Lower lobe of right lung (tissue), 2 donors: Measurements from ENCODE around the gene STN1. TPM values are rescaled to one million over a fixed set of nuclear protein-coding genes. Genes with fewer than 3 reads are reported as not detected.

Experiments
- ATAC-seq, 2 donors: fragments of 200-7000 bp; cut with Tn5 transposase; one replicate each; pipeline ENCODE4 v1.9.1; 2020 to 2022; ENCODE audit warnings: mild to moderate bottlenecking in 2 of 2, moderate library complexity in 2 of 2
- DNase-seq: peaks from one replicate; pipeline ENCODE4 v3.0.0-alpha.2; 2020
- H3K27ac ChIP-seq: fragments of 200-600 bp; one replicate; pipeline ENCODE4 v1.8.0; 2022
- H3K27me3 ChIP-seq: fragments of 200-600 bp; one replicate; pipeline ENCODE4 v1.8.0; 2022; ENCODE audit warnings: low read depth
- H3K36me3 ChIP-seq: fragments of 200-600 bp; one replicate; pipeline ENCODE4 v1.8.0; 2022; ENCODE audit warnings: mild to moderate bottlenecking
- H3K4me1 ChIP-seq: fragments of 200-600 bp; one replicate; pipeline ENCODE4 v1.8.0; 2022
- H3K4me3 ChIP-seq: fragments of 200-600 bp; one replicate; pipeline ENCODE4 v1.8.0; 2022; ENCODE audit warnings: mild to moderate bottlenecking
- H3K9me3 ChIP-seq: fragments of 200-600 bp; one replicate; pipeline ENCODE4 v1.8.0; 2022
- CTCF ChIP-seq: fragments of 200-600 bp; IDR thresholded peaks from one replicate; pipeline ENCODE4 v1.8.0; 2022; ENCODE audit warnings: antibody characterized with exemption, mild to moderate bottlenecking
- intact Hi-C: fragments of 100-400 bp; cut with DNase I; formaldehyde crosslinking; loops from one replicate; pipeline ENCODE4 v1.11.0; 2022
- total RNA-seq: library from RNA; stranded (reverse); fragmentation: NEBNext Ultra II Directional; extraction: Animal tissue kit (Norgen Biotek cat#: 25700); gene quantifications from one replicate; pipeline ENCODE4 v1.2.1, GENCODE V29; 2021
- donor health status: DM: no; HTN: yes; CAD: no; lungs with severe emphysema.

The STN1 gene
- total RNA-seq, 1 donor from 2014 or later = 37.0 TPM

DNA sequence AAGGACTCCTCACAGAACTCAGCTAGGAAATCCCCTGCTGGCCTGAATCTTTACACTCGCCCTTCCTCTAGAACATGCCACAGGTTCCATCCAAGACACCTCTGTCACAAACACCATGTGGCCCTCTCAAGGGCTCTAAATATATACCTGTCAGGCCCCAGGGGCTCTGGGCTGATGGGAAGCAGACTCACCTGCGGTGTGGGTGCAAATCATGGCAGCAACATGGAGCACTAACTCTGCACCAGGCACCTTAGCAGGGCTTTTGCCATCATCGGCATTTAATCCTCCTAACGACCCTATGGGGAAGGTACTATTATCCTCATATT lies 80.0 kb downstream of the STN1 start:
- Histone ChIP-seq H3K9me3 (peaks cover under 1% of the 10 kb centered on the region), H3K36me3 (no peaks in the 10 kb centered on the region), H3K27me3 (no peaks in the 10 kb centered on the region), H3K4me3 (no peak overlapping the region), H3K4me1 (peaks cover 51% of the 10 kb centered on the region), H3K27ac (no peak overlapping the region)
- TF ChIP-seq CTCF = no peak
- intact Hi-C loops = no loop called here
- ATAC-seq (no peak), DNase-seq (no peak)

- intact Hi-C loops = no loop called here
- Histone ChIP-seq H3K4me1 (peaks cover 46% of the 10 kb centered on the region), H3K27ac (no peak overlapping the region), H3K36me3 (no peaks in the 10 kb centered on the region), H3K4me3 (no peak overlapping the region), H3K9me3 (peaks cover 5% of the 10 kb centered on the region), H3K27me3 (no peaks in the 10 kb centered on the region)
- no peak for DNase-seq
- no peak for ATAC-seq
- no peak for TF ChIP-seq CTCF
These were observed 80.5 kb downstream of the STN1 start for GRCh38 chr10:103837370-103838069.

DNA sequence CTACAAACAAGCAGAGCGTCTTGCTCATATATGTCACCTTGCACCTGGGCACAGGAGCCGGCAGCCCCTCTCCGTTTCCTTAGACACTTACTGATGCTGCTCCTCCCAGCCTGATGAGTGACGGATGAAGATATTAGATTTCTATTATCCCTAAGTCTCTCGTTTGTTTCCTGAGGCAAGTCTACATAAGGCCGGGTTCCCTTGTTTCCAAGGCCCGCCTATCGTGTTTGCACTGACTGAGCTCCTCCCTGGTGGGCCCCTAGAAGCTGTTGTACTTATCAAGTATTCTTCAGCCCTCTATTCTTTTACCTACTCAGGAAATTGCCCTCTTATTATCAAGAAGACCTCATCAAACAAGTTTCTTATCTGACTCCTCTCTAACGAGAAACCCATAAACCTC lies 81.1 kb downstream of the STN1 start:
- intact Hi-C loops = no loop called here
- H3K4me3 ChIP-seq = no peak overlapping the region
- H3K36me3 ChIP-seq = no peaks in the 10 kb centered on the region
- DNase-seq (no peak), ATAC-seq (no peak)
- H3K4me1 ChIP-seq = peaks cover 46% of the 10 kb centered on the region
- peaks cover 5% of the 10 kb centered on the region for H3K9me3 ChIP-seq
- H3K27me3 ChIP-seq = no peaks in the 10 kb centered on the region
- no peak overlapping the region for H3K27ac ChIP-seq
- TF ChIP-seq CTCF = no peak

GRCh38 chr10:103836273-103836672 lies 81.7 kb downstream of the STN1 start:
- H3K27me3 ChIP-seq = no peaks in the 10 kb centered on the region
- no peak overlapping the region for H3K4me3 ChIP-seq
- peaks cover 5% of the 10 kb centered on the region for H3K9me3 ChIP-seq
- no peak overlapping the region for H3K27ac ChIP-seq
- H3K36me3 ChIP-seq = no peaks in the 10 kb centered on the region
- DNase-seq (no peak), ATAC-seq (no peak)
- peaks cover 46% of the 10 kb centered on the region for H3K4me1 ChIP-seq
- TF ChIP-seq CTCF = no peak
- intact Hi-C loops = no loop called here

DNA sequence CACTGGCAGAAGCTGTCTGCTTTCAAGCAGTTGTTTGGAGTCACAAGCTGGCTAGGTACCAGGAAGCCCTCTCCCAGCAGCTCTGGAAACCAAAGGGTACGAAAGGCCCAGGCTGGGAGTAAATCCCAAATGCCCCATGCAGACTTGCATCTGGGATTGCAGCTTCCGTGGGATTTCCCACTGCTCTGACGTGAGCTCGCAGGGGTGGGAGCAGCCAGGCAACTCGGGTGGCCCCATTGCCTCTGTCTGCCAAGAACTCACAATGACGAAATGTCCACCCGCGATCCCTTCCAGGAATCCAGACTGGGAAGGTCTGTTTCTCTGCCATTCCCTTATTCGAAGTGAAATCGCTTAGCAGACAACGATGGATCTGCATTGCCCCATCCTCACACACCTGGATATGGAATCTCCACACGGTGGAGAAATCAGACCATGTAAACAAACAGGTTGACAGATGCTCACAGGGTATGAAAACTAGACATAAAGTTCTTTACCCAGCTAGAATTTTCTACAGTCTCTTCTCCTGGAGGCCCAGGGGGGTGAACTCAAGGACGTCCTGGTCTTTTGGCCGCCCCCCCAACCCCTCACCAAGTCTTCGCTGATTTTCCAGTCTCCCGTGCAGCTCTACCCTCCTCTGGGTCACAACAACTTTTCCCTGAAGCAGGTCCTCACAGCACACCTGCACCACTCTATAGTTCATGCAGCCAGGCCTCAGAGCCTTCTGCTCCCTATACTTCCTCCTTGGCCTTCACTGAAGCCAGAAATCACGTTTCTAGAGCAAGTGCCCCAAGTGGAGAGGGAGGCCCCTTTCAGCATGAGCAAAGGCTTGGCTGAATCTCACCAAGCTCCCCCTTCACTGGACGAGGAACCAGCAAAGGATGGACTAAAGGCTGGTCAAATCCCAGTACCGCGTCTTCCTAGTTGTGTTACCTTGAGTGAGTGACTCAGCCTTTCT lies 82.6 kb downstream of the STN1 start:
- H3K9me3 ChIP-seq = peaks cover 5% of the 10 kb centered on the region
- H3K4me1 ChIP-seq = peaks cover 37% of the 10 kb centered on the region
- peak; percentile 59 for DNase-seq
- peak overlapping the region; percentile 22 for H3K27ac ChIP-seq
- ATAC-seq = peak; percentile 52 to 75
- TF ChIP-seq CTCF = no peak
- no peak overlapping the region for H3K4me3 ChIP-seq
- H3K27me3 ChIP-seq = no peaks in the 10 kb centered on the region
- intact Hi-C loops = no loop called here
- H3K36me3 ChIP-seq = no peaks in the 10 kb centered on the region
